Stimulated activated naive B cell treated with anti-CD40 and anti-IgM and Interleukin-4, amounts not matched to agents 10 μg/mL and 1 μg/mL and 100 μg/mL, for 72 hours (primary cell): ENCODE results near the gene OTC.

Experiments used
- ATAC-seq, 2 donors: fragments of 150-1000 bp; cut with Tn5 transposase; replicated peaks; 2 replicates each; pipeline ENCODE4 v1.10.0; 2021; ENCODE audit warnings: moderate library complexity in 1 of 2
- DNase-seq: peaks from one replicate; pipeline ENCODE4 v3.0.0; 2021
- H3K27ac Mint-ChIP-seq: one replicate; pipeline ENCODE4 v1.8.0; 2022; ENCODE audit warnings: mild to moderate bottlenecking, mixed read lengths
- H3K27me3 Mint-ChIP-seq, 2 donors: one replicate each; pipeline ENCODE4 v1.8.0; 2022; ENCODE audit warnings: mixed read lengths in 2 of 2
- H3K36me3 Mint-ChIP-seq, 2 donors: one replicate each; pipeline ENCODE4 v1.8.0; 2022; ENCODE audit warnings: mixed read lengths in 2 of 2, mild to moderate bottlenecking in 1 of 2
- H3K4me1 Mint-ChIP-seq, 2 donors: one replicate each; pipeline ENCODE4 v1.8.0; 2022; ENCODE audit warnings: mixed read lengths in 2 of 2, mild to moderate bottlenecking in 1 of 2
- H3K4me3 Mint-ChIP-seq, 2 donors: one replicate each; pipeline ENCODE4 v1.8.0; 2022; ENCODE audit warnings: mild to moderate bottlenecking in 2 of 2, mixed read lengths in 2 of 2, moderate library complexity in 1 of 2
- H3K9me3 Mint-ChIP-seq, 2 donors: one replicate each; pipeline ENCODE4 v1.8.0; 2022; ENCODE audit warnings: mixed read lengths in 2 of 2, mild to moderate bottlenecking in 1 of 2

Gene OTC

DNA sequence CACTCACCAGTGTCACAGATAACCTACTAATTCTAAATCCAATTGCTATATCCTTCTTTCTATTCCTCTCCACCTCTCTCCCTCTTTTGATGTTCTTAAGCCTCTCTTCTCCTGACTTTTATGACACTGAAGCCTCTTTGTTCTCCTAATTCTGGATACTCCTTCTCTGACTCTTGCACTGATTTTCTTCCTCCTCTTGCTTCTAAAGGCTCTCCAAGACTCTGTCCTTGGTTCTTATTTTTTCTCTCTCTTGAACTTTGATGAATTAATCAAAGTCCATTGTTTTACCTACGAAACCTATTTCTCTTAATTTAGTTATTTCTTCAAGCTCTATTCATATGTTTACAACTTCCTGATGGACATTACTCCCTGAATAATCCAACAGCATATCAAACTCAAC lies 113.3 kb downstream of the OTC start:
- no peak for DNase-seq
- H3K9me3 Mint-ChIP-seq: peaks cover 0 to 3% of the 10 kb centered on the region in 2 donors
- no peaks in the 10 kb centered on the region for H3K4me1 Mint-ChIP-seq
- no peak for ATAC-seq
- H3K4me3 Mint-ChIP-seq: no peak overlapping the region
- no peak overlapping the region for H3K27ac Mint-ChIP-seq
- no peaks in the 10 kb centered on the region for H3K36me3 Mint-ChIP-seq
- peaks cover 0 to 19% of the 10 kb centered on the region in 2 donors for H3K27me3 Mint-ChIP-seq

GRCh38 chrX:38468563-38469157 lies 116.3 kb downstream of the OTC start:
- Mint-ChIP-seq H3K4me3 (no peak overlapping the region), H3K4me1 (no peaks in the 10 kb centered on the region), H3K9me3 (no peaks in the 10 kb centered on the region), H3K27ac (no peak overlapping the region), H3K27me3 (peaks cover 0 to 15% of the 10 kb centered on the region in 2 donors), H3K36me3 (no peaks in the 10 kb centered on the region)
- DNase-seq (no peak), ATAC-seq (no peak)
